Endothelial cell of umbilical vein (primary cell): Measurements from ENCODE around the gene PTPRK. TPM values are rescaled to one million over a fixed set of nuclear protein-coding genes. Genes with fewer than 3 reads are reported as not detected.

ENCODE experiments used
- BruUV-seq: library from RNA; stranded (reverse); fragments of 400-500 nt; replicated peaks from 2 replicates; lab custom pipeline; 2021; lab: Mats Ljungman, UMichigan
- CTCF ChIA-PET: fragments of 300-600, 350-600 bp; sonication (Branson Sonifier 250); formaldehyde crosslinking; loops from one replicate; lab custom pipeline; 2021; ENCODE audit warnings: antibody characterized with exemption, inconsistent platforms; lab: Charles Lee
- POLR2A ChIA-PET: fragments of 300-600, 350-600 bp; sonication (Branson Sonifier 250); formaldehyde crosslinking; loops from one replicate; lab custom pipeline; 2021; ENCODE audit warnings: antibody characterized with exemption, inconsistent platforms; lab: Charles Lee
- DNase-seq: peaks from one replicate; pipeline ENCODE4 v3.0.0-alpha.2; 2011; ENCODE audit warnings: low read depth, low spot score
- FAIRE-seq: peaks from 2 replicates; lab custom pipeline; 2011; peaks lifted over from hg19 to GRCh38; lab: Jason Lieb, UNC
- H2AFZ ChIP-seq: 2 replicates; pipeline ENCODE4 v1.6.0; 2012; ENCODE audit warnings: low read depth, low read length, control low read depth, inconsistent platforms
- H3K27ac ChIP-seq: 2 replicates; pipeline ENCODE4 v1.5.1; 2011; ENCODE audit warnings: low read depth, mild to moderate bottlenecking, control low read depth, low read length, moderate library complexity; ENCODE audit not compliant: insufficient read depth
- H3K27me3 ChIP-seq, 2 experiments: 2 replicates each; pipeline versions ENCODE4 v1.6.0 to v1.6.1; 2011; ENCODE audit warnings: low read length in 2 of 2, mixed read lengths in 1 of 2; ENCODE audit not compliant: control insufficient read depth in 2 of 2, insufficient read depth in 2 of 2
- H3K36me3 ChIP-seq, 2 experiments: 2 replicates in 1 of 2; 3 replicates in 1 of 2; pipeline ENCODE4 v1.5.1; 2011; ENCODE audit warnings: low read length in 2 of 2, mild to moderate bottlenecking in 1 of 2, moderate library complexity in 1 of 2; ENCODE audit not compliant: control insufficient read depth in 2 of 2, insufficient read depth in 2 of 2; ENCODE audit errors: extremely low read depth in 1 of 2
- H3K4me1 ChIP-seq: 3 replicates; pipeline ENCODE4 v1.5.1; 2011; ENCODE audit warnings: mild to moderate bottlenecking, low read length; ENCODE audit not compliant: control insufficient read depth, insufficient read depth; ENCODE audit errors: extremely low read depth
- H3K4me2 ChIP-seq: 2 replicates; pipeline ENCODE4 v1.6.1; 2011; ENCODE audit warnings: low read length, control low read depth, mixed read lengths; ENCODE audit not compliant: insufficient read depth
- H3K4me3 ChIP-seq, 3 experiments: fragments of 200-600 bp in 1 of 3; sonication (generic), shearing (Covaris generic) in 1 of 3; replicated peaks in 1 of 3; 2 replicates each; pipeline ENCODE4 v1.5.1; 2011 to 2016; ENCODE audit warnings: control low read depth in 3 of 3, low read length in 3 of 3, mild to moderate bottlenecking in 2 of 3, inconsistent platforms in 1 of 3, low read depth in 1 of 3, moderate library complexity in 1 of 3; ENCODE audit not compliant: insufficient read depth in 1 of 3
- H3K79me2 ChIP-seq: 2 replicates; pipeline ENCODE4 v1.6.0; 2012; ENCODE audit warnings: low read length, inconsistent platforms; ENCODE audit not compliant: control insufficient read depth, insufficient read depth
- H3K9ac ChIP-seq: replicated peaks from 2 replicates; pipeline ENCODE3; 2011; ENCODE audit warnings: low read length, control low read depth; ENCODE audit not compliant: insufficient read depth; ENCODE audit errors: extremely low read depth
- H3K9me1 ChIP-seq: replicated peaks from 3 replicates; pipeline ENCODE4 v1.6.0; 2011; ENCODE audit warnings: mild to moderate bottlenecking, low read length; ENCODE audit not compliant: control insufficient read depth, insufficient read depth; ENCODE audit errors: extremely low read depth
- H3K9me3 ChIP-seq: replicated peaks from 2 replicates; pipeline ENCODE4 v1.5.1; 2012; ENCODE audit warnings: low read length, inconsistent platforms; ENCODE audit not compliant: control insufficient read depth, insufficient read depth
- H4K20me1 ChIP-seq: replicated peaks from 2 replicates; pipeline ENCODE3; 2011; ENCODE audit warnings: mild to moderate bottlenecking, low read length; ENCODE audit not compliant: control insufficient read depth, insufficient read depth; ENCODE audit errors: extremely low read depth
- CTCF ChIP-seq, 2 donors: IDR thresholded peaks; 1 replicate in 1 of 2; 2 replicates in 1 of 2; pipeline ENCODE4 v1.5.1; 2011; ENCODE audit warnings: low read length in 2 of 2, mild to moderate bottlenecking in 2 of 2, moderate library complexity in 2 of 2, control low read depth in 1 of 2, inconsistent platforms in 1 of 2, low read depth in 1 of 2; ENCODE audit not compliant: insufficient read depth in 1 of 2; ENCODE audit errors: extremely low read depth in 1 of 2
- EZH2 ChIP-seq: IDR thresholded peaks from 2 replicates; pipeline ENCODE4 v1.6.1; 2012; ENCODE audit warnings: borderline replicate concordance, low read depth, mild to moderate bottlenecking, moderate library complexity, low read length, inconsistent platforms; ENCODE audit not compliant: severe bottlenecking
- FOS ChIP-seq: IDR thresholded peaks from 2 replicates; pipeline ENCODE4 v1.6.1; 2011; ENCODE audit warnings: mild to moderate bottlenecking, low read length, moderate library complexity, borderline replicate concordance; ENCODE audit not compliant: insufficient read depth
- GATA2 ChIP-seq: IDR thresholded peaks from 2 replicates; pipeline ENCODE4 v1.7.0; 2011; ENCODE audit warnings: low read depth, mild to moderate bottlenecking, moderate library complexity, mixed read lengths, low read length; ENCODE audit not compliant: insufficient read length, insufficient read depth
- JUN ChIP-seq: IDR thresholded peaks from 2 replicates; pipeline ENCODE4 v1.6.1; 2011; ENCODE audit warnings: borderline replicate concordance, low read depth; ENCODE audit not compliant: insufficient read length, insufficient read depth
- MAX ChIP-seq: IDR thresholded peaks from 2 replicates; pipeline ENCODE4 v1.6.1; 2011; ENCODE audit not compliant: insufficient read depth, insufficient read length
- MYC ChIP-seq: IDR thresholded peaks from one replicate; pipeline ENCODE4 v1.6.1; 2011; ENCODE audit warnings: mild to moderate bottlenecking, low read depth, low read length
- POLR2A ChIP-seq: IDR thresholded peaks from 2 replicates; pipeline ENCODE4 v1.6.1; 2012; ENCODE audit warnings: low read depth, mild to moderate bottlenecking, control low read depth, low read length
- POLR2AphosphoS5 ChIP-seq: IDR thresholded peaks from 2 replicates; pipeline ENCODE4 v1.6.1; 2012; ENCODE audit warnings: low read depth, mild to moderate bottlenecking, control low read depth, low read length, moderate library complexity; ENCODE audit not compliant: insufficient read depth
- dilution Hi-C: fragments of 300-500 bp; cut with MboI; formaldehyde crosslinking; loops from one replicate; pipeline ENCODE4 v1.15.0; 2019; ENCODE audit warnings: low sequenced_read_pairs; ENCODE audit not compliant: extremely low pct_ligation_motif_present
- intact Hi-C: fragments of 100-400 bp; cut with micrococcal nuclease; formaldehyde crosslinking; loops from one replicate; pipeline ENCODE4 v1.10.0; 2022
- polyA plus RNA-seq, 4 experiments: library from polyadenylated mRNA; depleted of rRNA in 3 of 4; stranded (reverse) in 3 of 4; unstranded in 1 of 4; fragments of >200 nt; gene quantifications; 2 replicates each; pipeline versions ENCODE4 v1.2.1 to v1.2.3, GENCODE V29; 2011 to 2012; ENCODE audit warnings: missing spikeins in 1 of 4
- total RNA-seq: library from RNA; stranded (reverse); gene quantifications from 2 replicates; pipeline ENCODE4 v1.2.3, GENCODE V29; 2021

The PTPRK gene
- total and polyA plus RNA-seq, 2 donors (not counting 3 experiments of a cell fraction or from before 2014, with no cell fraction given), result 15.2 to 74.0 TPM

GRCh38 chr6:128345278-128345677, 175.1 kb downstream of the PTPRK start:
- FAIRE-seq, result no peak

More at GRCh38 chr6:128345278-128345677, 175.1 kb downstream of the PTPRK start:
- H3K9me3 ChIP-seq, result no peaks in the 10 kb centered on the region
- dilution Hi-C loops, result no loop called here
- H3K9me1 ChIP-seq, result no peaks in the 10 kb centered on the region
- ChIA-PET CTCF (no interaction called here), POLR2A (no interaction called here)
- H2AFZ ChIP-seq, result no peak overlapping the region
- H3K9ac ChIP-seq, result no peak overlapping the region
- TF ChIP-seq POLR2AphosphoS5, result no peak
- no peak for TF ChIP-seq GATA2
- no peak for TF ChIP-seq POLR2A
- no peak for TF ChIP-seq FOS
- TF ChIP-seq JUN, result no peak
- no peak for TF ChIP-seq EZH2
- TF ChIP-seq CTCF (IDR thresholded peaks at IDR 0.05; ENCODE audit: extremely low read depth in 1 of 2, insufficient read depth in 1 of 2, low read depth in 1 of 2, low read length in 2 of 2), result no peak
- no peak for TF ChIP-seq MYC
- no peak for TF ChIP-seq MAX
- H3K4me1 ChIP-seq, result no peaks in the 10 kb centered on the region
- H3K36me3 ChIP-seq, result no peaks in the 10 kb centered on the region
- BruUV-seq, result no TSS peak
- H3K4me2 ChIP-seq, result no peak overlapping the region
- peaks cover 12% of the 10 kb centered on the region for H3K79me2 ChIP-seq
- H4K20me1 ChIP-seq, result peaks cover 2% of the 10 kb centered on the region
- no peak overlapping the region for H3K27ac ChIP-seq
- no peaks in the 10 kb centered on the region for H3K27me3 ChIP-seq
- no peak overlapping the region for H3K4me3 ChIP-seq
- intact Hi-C loops, result loop anchor here (10.0 kb wide), 1 partner anchor 260 kb away; no protein-coding TSS in a partner anchor
- no peak for DNase-seq
